DND-41 (cell line): ENCODE measurements around the gene CHN2.

Source experiments
- ATAC-seq: fragments of 200-7000 bp; cut with Tn5 transposase; 3 replicates; pipeline ENCODE4 v1.9.1; 2021; ENCODE audit warnings: low read depth; ENCODE audit not compliant: insufficient read depth
- DNase-seq: peaks from one replicate; pipeline ENCODE4 v3.0.0-alpha.2; 2020
- H2AFZ ChIP-seq: 2 replicates; pipeline ENCODE4 v1.6.0; 2012; ENCODE audit warnings: low read depth, low read length
- H3K27ac ChIP-seq: 2 replicates; pipeline ENCODE4 v1.5.1; 2012; ENCODE audit warnings: low read length, inconsistent platforms
- H3K27me3 ChIP-seq: fragments of 200-600 bp; sonication (generic); 2 replicates; pipeline ENCODE4 v1.6.0; 2012; ENCODE audit warnings: low read length, mild to moderate bottlenecking, inconsistent platforms; ENCODE audit not compliant: insufficient read depth, poor library complexity
- H3K36me3 ChIP-seq: 2 replicates; pipeline ENCODE4 v1.5.1; 2012; ENCODE audit warnings: low read length, inconsistent platforms; ENCODE audit not compliant: insufficient read depth
- H3K4me1 ChIP-seq: 2 replicates; pipeline ENCODE4 v1.5.1; 2012; ENCODE audit warnings: mild to moderate bottlenecking, low read length; ENCODE audit not compliant: insufficient read depth
- H3K4me2 ChIP-seq: 2 replicates; pipeline ENCODE4 v1.6.0; 2012; ENCODE audit warnings: mild to moderate bottlenecking, moderate library complexity, low read length, inconsistent platforms; ENCODE audit not compliant: insufficient read depth
- H3K4me3 ChIP-seq, 2 experiments: fragments of 200-600 bp in 1 of 2; shearing (Covaris generic) in 1 of 2; 2 replicates each; pipeline ENCODE4 v1.5.1; 2012 to 2016; ENCODE audit warnings: inconsistent platforms in 2 of 2, low read length in 2 of 2, mild to moderate bottlenecking in 2 of 2, low read depth in 1 of 2, moderate library complexity in 1 of 2
- H3K79me2 ChIP-seq: 2 replicates; pipeline ENCODE4 v1.6.0; 2012; ENCODE audit warnings: low read length, inconsistent platforms; ENCODE audit not compliant: insufficient read depth
- H3K9ac ChIP-seq: 2 replicates; pipeline ENCODE4 v1.6.0; 2012; ENCODE audit warnings: low read depth, mild to moderate bottlenecking, inconsistent platforms, low read length, moderate library complexity
- H3K9me3 ChIP-seq: 2 replicates; pipeline ENCODE4 v1.5.1; 2012; ENCODE audit warnings: low read length, moderate library complexity, mild to moderate bottlenecking, inconsistent platforms; ENCODE audit not compliant: insufficient read depth, severe bottlenecking
- H4K20me1 ChIP-seq: 2 replicates; pipeline ENCODE4 v1.6.0; 2012; ENCODE audit warnings: low read length; ENCODE audit not compliant: insufficient read depth
- CTCF ChIP-seq: IDR thresholded peaks from 2 replicates; pipeline ENCODE4 v1.5.1; 2012; ENCODE audit warnings: borderline replicate concordance, low read length, moderate library complexity, mild to moderate bottlenecking; ENCODE audit not compliant: poor library complexity, severe bottlenecking; ENCODE audit errors: extremely low read depth
- EZH2 ChIP-seq: IDR thresholded peaks from 3 replicates; pipeline ENCODE4 v1.6.1; 2012; ENCODE audit warnings: borderline replicate concordance, low read depth, mild to moderate bottlenecking, moderate library complexity, low read length, inconsistent platforms; ENCODE audit not compliant: severe bottlenecking

The CHN2 gene

DNA sequence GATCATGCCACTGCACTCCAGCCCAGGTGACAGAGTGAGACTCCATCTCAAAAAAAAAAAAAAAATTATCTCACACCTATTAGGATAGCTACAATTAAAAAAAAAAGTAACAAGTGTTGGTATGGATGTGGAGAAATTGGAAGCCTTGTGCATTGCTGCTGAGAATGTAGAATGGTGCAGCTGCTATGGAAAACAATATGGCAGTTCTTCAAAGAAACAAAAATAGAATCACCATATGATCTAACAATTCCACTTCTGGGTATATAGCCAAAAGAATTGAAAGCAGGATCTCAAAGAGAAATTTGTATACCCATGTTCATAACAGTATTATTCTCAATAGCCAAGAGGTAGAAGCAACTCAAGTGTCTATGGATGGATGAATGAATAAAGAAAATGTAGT is 225.4 kb downstream of the CHN2 start:
- TF ChIP-seq EZH2 (no peak), CTCF (no peak)
- H3K9me3 ChIP-seq: no peaks in the 10 kb centered on the region
- H4K20me1 ChIP-seq: no peaks in the 10 kb centered on the region
- no peak for DNase-seq
- H3K36me3 ChIP-seq: no peaks in the 10 kb centered on the region
- H3K79me2 ChIP-seq: no peaks in the 10 kb centered on the region
- H2AFZ ChIP-seq: no peak overlapping the region
- no peak overlapping the region for H3K4me2 ChIP-seq
- H3K9ac ChIP-seq: no peak overlapping the region
- ATAC-seq: no peak
- no peak overlapping the region for H3K4me3 ChIP-seq
- H3K27me3 ChIP-seq: no peaks in the 10 kb centered on the region
- no peaks in the 10 kb centered on the region for H3K4me1 ChIP-seq
- no peak overlapping the region for H3K27ac ChIP-seq

GRCh38 chr7:29421010-29421956 is 226.7 kb downstream of the CHN2 start:
- Histone ChIP-seq H3K9me3 (no peaks in the 10 kb centered on the region), H3K27ac (no peak overlapping the region), H4K20me1 (no peaks in the 10 kb centered on the region), H3K27me3 (no peaks in the 10 kb centered on the region), H3K9ac (no peak overlapping the region), H3K4me1 (no peaks in the 10 kb centered on the region), H2AFZ (no peak overlapping the region), H3K79me2 (no peaks in the 10 kb centered on the region), H3K36me3 (no peaks in the 10 kb centered on the region), H3K4me3 (no peak overlapping the region), H3K4me2 (no peak overlapping the region)
- TF ChIP-seq EZH2: no peak
- TF ChIP-seq CTCF: no peak
- DNase-seq (no peak), ATAC-seq (no peak)

DNA sequence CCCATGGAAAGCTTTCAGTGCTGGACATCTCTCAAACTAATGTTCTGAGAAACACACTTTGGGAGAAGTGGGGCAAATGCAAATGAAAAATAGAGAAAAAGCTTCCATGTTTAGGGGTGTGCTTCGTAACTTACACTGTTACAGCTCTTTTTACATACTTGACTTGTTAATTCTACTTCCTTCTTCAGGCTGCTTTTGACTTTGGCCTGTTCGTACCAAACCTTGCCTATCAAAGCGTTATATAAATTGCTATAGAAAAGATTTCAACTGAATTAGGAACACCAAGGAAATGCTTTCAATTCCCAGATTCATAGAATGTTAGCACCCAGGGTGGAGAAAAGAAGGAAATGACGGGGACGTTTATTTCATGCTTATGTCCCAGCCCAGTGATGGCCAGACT is 228.3 kb downstream of the CHN2 start:
- no peak overlapping the region for H3K27ac ChIP-seq
- no peak for ATAC-seq

More for the DNA sequence above, 228.3 kb downstream of the CHN2 start:
- H3K4me1 ChIP-seq: no peaks in the 10 kb centered on the region
- no peak overlapping the region for H3K4me2 ChIP-seq
- TF ChIP-seq EZH2: no peak
- no peak for TF ChIP-seq CTCF
- no peak overlapping the region for H3K9ac ChIP-seq
- no peaks in the 10 kb centered on the region for H3K79me2 ChIP-seq
- H2AFZ ChIP-seq: no peak overlapping the region
- no peaks in the 10 kb centered on the region for H3K36me3 ChIP-seq
- no peaks in the 10 kb centered on the region for H4K20me1 ChIP-seq
- H3K27me3 ChIP-seq: no peaks in the 10 kb centered on the region
- DNase-seq: no peak
- no peak overlapping the region for H3K4me3 ChIP-seq
- H3K9me3 ChIP-seq: no peaks in the 10 kb centered on the region
